Activated CD8-positive, alpha-beta T cell treated with anti-CD3 and anti-CD28 coated beads for 36 hours (primary cell): Measurements from ENCODE around the gene RAPGEF2. TPM values are rescaled to one million over a fixed set of nuclear protein-coding genes. Genes with fewer than 3 reads are reported as not detected.
"Not testable (repeated sequence)": the region's sequence is repeated elsewhere in the genome, so short reads cannot be mapped to it uniquely, and the experiment has no call there.

Source experiments
- ATAC-seq: fragments of 200-7000 bp; cut with Tn5 transposase; one replicate; pipeline ENCODE4 v1.10.0; 2021; ENCODE audit warnings: mild to moderate bottlenecking, moderate library complexity
- CTCF ChIA-PET: fragments of 350-600 bp; sonication (Branson Sonifier 250); formaldehyde crosslinking; loops from one replicate; lab custom pipeline; 2021; ENCODE audit warnings: antibody characterized with exemption; lab: Charles Lee
- POLR2A ChIA-PET: fragments of 350-600 bp; sonication (Branson Sonifier 250); formaldehyde crosslinking; loops from one replicate; lab custom pipeline; 2021; ENCODE audit warnings: antibody characterized with exemption; lab: Charles Lee
- DNase-seq: peaks from one replicate; pipeline ENCODE4 v3.0.0-alpha.2; 2020
- H3K27ac Mint-ChIP-seq: one replicate; pipeline ENCODE4 v1.8.0; 2021; ENCODE audit warnings: mild to moderate bottlenecking, mixed read lengths
- H3K27me3 Mint-ChIP-seq: one replicate; pipeline ENCODE4 v1.8.0; 2021; ENCODE audit warnings: mixed read lengths
- H3K36me3 Mint-ChIP-seq: one replicate; pipeline ENCODE4 v1.8.0; 2021; ENCODE audit warnings: low read depth, mixed read lengths
- H3K4me1 Mint-ChIP-seq: one replicate; pipeline ENCODE4 v1.8.0; 2021; ENCODE audit warnings: low read depth, mixed read lengths
- H3K4me3 Mint-ChIP-seq: one replicate; pipeline ENCODE4 v1.8.0; 2021; ENCODE audit warnings: mild to moderate bottlenecking, moderate library complexity, mixed read lengths
- H3K9me3 Mint-ChIP-seq: one replicate; pipeline ENCODE4 v1.8.0; 2021; ENCODE audit warnings: mixed read lengths
- intact Hi-C: fragments of 100-400 bp; cut with micrococcal nuclease; formaldehyde crosslinking; loops from one replicate; pipeline ENCODE4 v1.10.0; 2022
- total RNA-seq, 2 experiments: library from RNA; stranded (reverse); gene quantifications; one replicate each; pipeline ENCODE4 v1.2.3, GENCODE V29; 2021
- TF ChIP-seq, protein P1 (sequence below): fragments of 200-600 bp; IDR thresholded peaks from one replicate; pipeline ENCODE4 v1.8.0; 2022; ENCODE audit warnings: antibody characterized with exemption, mild to moderate bottlenecking

RAPGEF2 gene
- total RNA-seq, 2 experiments from 2014 or later, result 13.7 to 14.8 TPM

DNA sequence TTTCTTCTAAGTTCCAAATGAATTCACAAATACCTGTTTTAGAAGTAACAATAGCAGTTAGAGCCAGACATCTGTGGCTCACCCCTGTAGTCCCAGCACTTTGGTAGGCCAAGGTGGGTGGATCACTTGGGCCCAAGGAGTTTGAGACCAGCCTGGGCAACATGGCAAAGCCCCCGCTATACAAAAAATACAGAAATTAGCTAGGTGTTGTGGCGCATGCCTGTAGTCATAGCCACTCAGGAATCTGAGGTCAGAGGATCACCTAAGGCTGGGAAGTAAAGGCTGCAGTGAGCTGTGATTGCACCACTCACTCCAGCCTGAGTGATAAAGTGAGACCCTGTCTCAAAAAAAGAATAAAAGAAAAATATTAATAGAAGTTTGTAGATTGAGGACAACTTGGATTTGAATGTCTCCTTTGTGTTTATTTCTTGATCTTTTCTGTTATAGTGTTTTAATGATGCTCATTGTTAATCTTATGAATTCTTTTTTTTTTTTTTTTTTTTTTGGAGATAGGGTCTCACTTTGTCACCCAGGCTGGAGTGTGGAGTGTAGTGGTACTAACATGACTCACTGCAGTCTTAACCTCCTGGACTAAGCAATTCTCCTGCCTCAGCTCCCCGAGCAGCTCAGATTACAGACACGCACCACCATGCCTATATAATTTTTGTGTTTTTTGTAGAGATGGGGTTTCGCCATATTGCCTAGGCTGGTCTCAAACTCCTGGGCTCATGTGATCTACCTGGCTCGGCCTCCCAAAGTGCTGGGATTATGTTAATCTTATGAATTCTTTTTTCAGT, 30.7 kb upstream of the RAPGEF2 start:
- Mint-ChIP-seq H3K27me3 (no peaks in the 10 kb centered on the region), H3K4me3 (no peak overlapping the region), H3K4me1 (peaks cover 28% of the 10 kb centered on the region), H3K27ac (no peak overlapping the region), H3K36me3 (no peaks in the 10 kb centered on the region), H3K9me3 (no peaks in the 10 kb centered on the region)
- no peak for DNase-seq
- TF ChIP-seq, protein P1, sequence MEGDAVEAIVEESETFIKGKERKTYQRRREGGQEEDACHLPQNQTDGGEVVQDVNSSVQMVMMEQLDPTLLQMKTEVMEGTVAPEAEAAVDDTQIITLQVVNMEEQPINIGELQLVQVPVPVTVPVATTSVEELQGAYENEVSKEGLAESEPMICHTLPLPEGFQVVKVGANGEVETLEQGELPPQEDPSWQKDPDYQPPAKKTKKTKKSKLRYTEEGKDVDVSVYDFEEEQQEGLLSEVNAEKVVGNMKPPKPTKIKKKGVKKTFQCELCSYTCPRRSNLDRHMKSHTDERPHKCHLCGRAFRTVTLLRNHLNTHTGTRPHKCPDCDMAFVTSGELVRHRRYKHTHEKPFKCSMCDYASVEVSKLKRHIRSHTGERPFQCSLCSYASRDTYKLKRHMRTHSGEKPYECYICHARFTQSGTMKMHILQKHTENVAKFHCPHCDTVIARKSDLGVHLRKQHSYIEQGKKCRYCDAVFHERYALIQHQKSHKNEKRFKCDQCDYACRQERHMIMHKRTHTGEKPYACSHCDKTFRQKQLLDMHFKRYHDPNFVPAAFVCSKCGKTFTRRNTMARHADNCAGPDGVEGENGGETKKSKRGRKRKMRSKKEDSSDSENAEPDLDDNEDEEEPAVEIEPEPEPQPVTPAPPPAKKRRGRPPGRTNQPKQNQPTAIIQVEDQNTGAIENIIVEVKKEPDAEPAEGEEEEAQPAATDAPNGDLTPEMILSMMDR, result no peak
- ATAC-seq, result no peak
- intact Hi-C loops, result no loop called here
- ChIA-PET POLR2A (no interaction called here), CTCF (no interaction called here)

DNA sequence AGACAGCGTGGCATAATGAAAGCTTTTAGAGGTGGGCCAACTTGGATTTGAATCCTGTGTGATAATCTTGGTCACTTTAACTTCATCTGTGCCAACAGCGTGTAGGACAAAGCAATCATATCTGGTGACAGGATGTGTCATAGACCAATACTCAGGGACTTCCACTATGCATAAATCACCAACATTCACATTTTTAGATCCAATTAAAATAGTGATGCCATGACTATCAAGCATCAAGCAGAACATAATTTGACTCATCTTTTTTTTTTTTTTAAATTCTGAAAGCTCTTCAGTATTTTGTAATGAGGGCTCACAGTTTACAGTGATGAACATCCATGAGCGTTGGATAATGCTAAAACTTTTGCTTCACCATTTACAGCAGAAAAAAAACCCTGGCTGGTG, 27.3 kb upstream of the RAPGEF2 start:
- ATAC-seq, result peak; percentile 43

DNA sequence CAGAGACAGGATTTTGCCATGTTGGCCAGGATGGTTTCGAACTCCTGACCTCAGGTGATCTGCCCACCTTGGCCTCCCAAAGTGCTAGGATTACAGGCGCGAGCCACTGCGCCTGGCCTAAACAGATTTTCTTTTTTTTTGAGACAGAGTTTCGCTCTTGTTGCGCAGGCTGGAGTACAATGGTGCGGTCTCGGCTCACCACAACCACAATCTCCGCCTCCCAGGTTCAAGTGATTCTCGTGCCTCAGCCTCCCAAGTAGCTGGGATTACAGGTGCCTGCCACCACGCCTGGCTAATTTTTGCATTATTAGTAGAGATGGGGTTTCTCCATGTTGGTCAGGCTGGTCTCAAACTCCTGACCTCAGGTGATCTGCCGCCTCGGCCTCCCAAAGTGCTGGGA, 25.9 kb upstream of the RAPGEF2 start:
- H3K36me3 Mint-ChIP-seq, ATAC-seq, H3K4me3 Mint-ChIP-seq, H3K27me3 Mint-ChIP-seq, intact Hi-C loops, H3K9me3 Mint-ChIP-seq: not testable (repeated sequence)
- ChIA-PET POLR2A (interaction anchor here (1.3 to 1.4 kb wide), 2 partner anchors 22 to 28 kb away, joined by 3 to 5 read pairs; no protein-coding TSS in a partner anchor), CTCF (interaction anchor here (1.1 to 2.5 kb wide), 2 partner anchors 20 to 30 kb away, joined by 3 to 9 read pairs; no protein-coding TSS in a partner anchor)
- H3K27ac Mint-ChIP-seq, result peak overlapping the region; percentile 83
- peaks cover 33% of the 10 kb centered on the region for H3K4me1 Mint-ChIP-seq
- DNase-seq, result peak; percentile 39

More for the DNA sequence above, 27.3 kb upstream of the RAPGEF2 start:
- ChIA-PET CTCF (no interaction called here), POLR2A (no interaction called here)
- Mint-ChIP-seq H3K9me3 (peaks cover 2% of the 10 kb centered on the region), H3K27me3 (no peaks in the 10 kb centered on the region), H3K36me3 (peaks cover 2% of the 10 kb centered on the region), H3K4me1 (peaks cover 46% of the 10 kb centered on the region), H3K4me3 (no peak overlapping the region), H3K27ac (no peak overlapping the region)
- DNase-seq, result no peak
- intact Hi-C loops, result no loop called here
- TF ChIP-seq, protein P1, result no peak

DNA sequence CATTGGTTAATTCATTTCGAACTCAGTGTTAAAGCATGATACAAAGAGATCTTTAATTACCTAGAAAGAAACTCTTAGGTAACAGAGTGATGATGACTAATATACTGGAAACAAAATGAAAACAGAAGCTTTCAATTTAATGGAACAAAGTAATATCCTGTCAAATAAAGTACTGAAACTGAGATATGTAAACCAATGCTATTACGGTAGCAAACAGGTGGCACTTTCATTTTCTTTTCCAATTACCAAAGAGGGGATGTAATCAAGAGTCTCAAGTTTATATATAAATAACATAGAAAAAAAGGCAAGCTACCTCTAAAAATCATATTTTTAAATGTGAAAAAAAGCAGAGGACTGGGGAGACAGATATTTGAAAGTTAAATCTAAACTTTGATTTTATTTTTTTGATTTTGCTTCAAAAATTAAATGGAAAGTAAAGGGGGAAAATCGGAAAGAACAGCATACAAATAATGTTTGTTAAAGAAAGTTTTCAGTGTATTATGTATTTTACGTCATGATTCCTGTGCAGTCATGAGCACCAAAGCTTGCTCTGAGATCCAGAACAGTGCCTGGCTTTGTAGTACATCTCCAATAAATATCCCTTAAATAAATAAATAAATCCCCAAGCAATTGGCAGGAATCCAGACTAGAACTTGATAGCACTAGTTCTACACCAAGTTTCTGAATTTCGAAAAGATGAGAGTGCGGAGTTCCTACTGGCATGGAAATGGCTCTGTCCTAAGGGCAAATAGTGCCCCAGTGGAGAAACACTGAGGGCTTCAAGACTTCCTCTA, 25.0 kb upstream of the RAPGEF2 start:
- TF ChIP-seq, protein P1, result no peak
- ChIA-PET POLR2A (interaction anchor here (0.6 to 1.4 kb wide), 3 partner anchors 23 to 295 kb away, joined by 3 to 5 read pairs (median 3); no protein-coding TSS in a partner anchor), CTCF (interaction anchor here (1.1 to 2.5 kb wide), 2 partner anchors 21 to 29 kb away, joined by 3 to 9 read pairs; no protein-coding TSS in a partner anchor)
- no peaks in the 10 kb centered on the region for H3K27me3 Mint-ChIP-seq
- intact Hi-C loops, result no loop called here
- peaks cover 2% of the 10 kb centered on the region for H3K9me3 Mint-ChIP-seq
- no peak overlapping the region for H3K4me3 Mint-ChIP-seq
- H3K27ac Mint-ChIP-seq, result peak overlapping the region; percentile 83
- peaks cover 2% of the 10 kb centered on the region for H3K36me3 Mint-ChIP-seq
- DNase-seq (no peak), ATAC-seq (peak; percentile 85)
- H3K4me1 Mint-ChIP-seq, result peaks cover 33% of the 10 kb centered on the region

DNA sequence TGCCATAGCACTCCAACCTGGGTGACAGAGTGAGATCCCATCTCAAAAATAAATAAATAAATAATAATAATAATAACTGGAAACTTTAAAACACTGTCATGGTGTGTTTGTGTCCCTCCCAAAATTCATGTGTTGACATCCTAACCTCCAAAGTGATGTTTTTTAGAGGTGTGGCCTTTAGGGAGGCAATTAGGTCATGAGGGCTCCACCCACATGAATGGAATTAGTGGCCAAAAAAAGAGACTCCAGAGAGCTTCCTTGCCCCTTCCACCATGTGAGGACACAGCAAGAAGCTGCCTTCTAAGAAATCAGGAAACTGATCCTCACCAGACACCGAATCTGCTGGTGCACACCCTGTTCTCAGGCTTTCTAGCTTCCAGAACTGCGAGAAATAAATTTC, 23.8 kb upstream of the RAPGEF2 start:
- Mint-ChIP-seq H3K4me1 (peaks cover 33% of the 10 kb centered on the region), H3K27ac (no peak overlapping the region), H3K9me3 (peaks cover 2% of the 10 kb centered on the region), H3K36me3 (peaks cover 2% of the 10 kb centered on the region), H3K4me3 (no peak overlapping the region), H3K27me3 (no peaks in the 10 kb centered on the region)
- ATAC-seq (no peak), DNase-seq (peak; percentile 8)
- intact Hi-C loops, result no loop called here
- ChIA-PET CTCF (interaction anchor here (2.5 kb wide), 1 partner anchor 28 kb away, joined by 9 read pairs; no protein-coding TSS in a partner anchor), POLR2A (no interaction called here)
- TF ChIP-seq, protein P1, result no peak
